Loucy (cell line): Measurements from ENCODE around the gene PPFIA4.

Experiments used
- CTCF ChIP-seq: fragments of 200-600 bp; sonication (generic); conservative IDR thresholded peaks from 2 replicates; pipeline ENCODE4 v1.5.1; 2014; ENCODE audit warnings: mild to moderate bottlenecking, antibody characterized with exemption, low read length
- EZH2phosphoT487 ChIP-seq: fragments of 200-600 bp; IDR thresholded peaks from 2 replicates; pipeline ENCODE4 v1.6.1; 2018; ENCODE audit warnings: antibody characterized with exemption, mild to moderate bottlenecking, moderate library complexity, borderline replicate concordance

DNA sequence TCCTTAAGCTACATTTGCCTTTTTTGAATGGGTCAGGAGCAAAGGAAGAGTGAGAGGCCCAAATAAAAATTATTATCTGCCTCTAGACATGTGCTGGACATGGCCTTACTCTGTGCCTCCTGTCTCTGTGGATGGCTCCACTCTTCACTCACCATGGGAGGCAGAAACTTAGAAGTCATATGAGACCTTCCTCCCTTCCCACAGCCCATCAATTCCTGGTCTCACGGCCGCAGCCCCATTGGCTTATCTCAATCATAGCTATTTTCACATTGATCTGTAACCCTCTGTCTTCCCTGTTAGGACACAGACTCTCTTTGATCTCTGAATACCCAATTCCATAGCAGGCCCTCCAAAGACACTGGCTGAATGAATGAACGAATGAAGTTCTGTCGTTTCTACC is 87.0 kb downstream of the PPFIA4 start:
- TF ChIP-seq EZH2phosphoT487 (no peak), CTCF (no peak)
